ENCODE measurements around the gene LINS1. TPM values are rescaled to one million over a fixed set of nuclear protein-coding genes. Genes with fewer than 3 reads are reported as not detected.

LINS1 gene
- total and polyA plus RNA-seq, 11 donors, result 3.1 to 11.8 (median 8.1) TPM

DNA sequence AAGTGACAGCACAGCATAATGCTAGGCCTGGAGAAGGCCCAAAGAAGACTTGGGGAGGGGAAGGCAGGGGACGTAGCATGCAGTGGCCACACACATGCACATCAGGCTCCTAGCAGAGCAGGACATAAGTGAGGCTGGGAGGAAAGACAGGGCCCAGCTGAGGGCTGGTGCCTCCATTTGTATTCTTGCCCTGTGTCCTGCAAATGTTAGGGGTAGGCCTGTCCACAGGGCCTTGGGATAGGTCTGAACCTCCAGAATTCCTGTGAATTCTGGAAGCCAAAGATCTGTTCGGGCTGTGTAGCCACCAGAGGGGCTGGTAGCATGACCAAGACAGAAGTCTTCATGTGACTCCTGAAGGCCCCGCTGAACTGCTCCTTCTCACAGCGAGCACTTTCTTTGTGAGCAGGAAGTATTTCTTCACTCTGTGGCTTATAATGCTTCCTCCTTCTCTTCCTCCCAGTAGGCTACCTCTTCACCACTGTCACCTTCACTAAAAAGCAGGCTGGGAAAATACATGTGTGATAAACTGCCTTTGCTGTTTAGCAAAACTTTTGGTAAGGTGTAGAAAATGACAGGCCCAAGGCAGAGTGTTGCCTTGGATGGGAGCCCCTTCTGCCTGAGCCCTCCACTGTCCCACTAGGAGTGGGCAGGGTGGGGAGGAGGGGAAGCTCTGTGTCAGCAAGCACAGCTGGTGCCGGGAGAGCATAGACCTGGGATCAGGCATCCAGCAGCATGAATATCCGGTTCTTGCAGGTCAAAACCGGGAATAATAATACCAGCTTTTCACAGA lies 81.7 kb downstream of the LINS1 start:
- 62 to 77% (median 68%) methylated on average over 6 to 7 of the region's 7 CpGs for WGBS, 4 donors
- DNase-seq (no peak), ATAC-seq (peak in 2 of 4 donors; percentile 62 to 79)
- H3K9me3 ChIP-seq, result peaks cover 0 to 10% (median 0%) of the 10 kb centered on the region in 12 donors
- TF ChIP-seq POLR2A (IDR thresholded peaks at IDR 0.05) (no peak), CTCF (IDR thresholded peaks at IDR 0.05) (no peak)
- peaks cover 0 to 35% (median 0%) of the 10 kb centered on the region in 12 donors for H3K4me1 ChIP-seq
- peak overlapping the region in 1 of 12 donors; percentile 59 for H3K27ac ChIP-seq
- no peaks in the 10 kb centered on the region for H3K36me3 ChIP-seq
- H3K27me3 ChIP-seq, result no peaks in the 10 kb centered on the region
- H3K4me3 ChIP-seq, result no peak overlapping the region
- intact Hi-C loops (cut with DNase I), result no loop called here

DNA sequence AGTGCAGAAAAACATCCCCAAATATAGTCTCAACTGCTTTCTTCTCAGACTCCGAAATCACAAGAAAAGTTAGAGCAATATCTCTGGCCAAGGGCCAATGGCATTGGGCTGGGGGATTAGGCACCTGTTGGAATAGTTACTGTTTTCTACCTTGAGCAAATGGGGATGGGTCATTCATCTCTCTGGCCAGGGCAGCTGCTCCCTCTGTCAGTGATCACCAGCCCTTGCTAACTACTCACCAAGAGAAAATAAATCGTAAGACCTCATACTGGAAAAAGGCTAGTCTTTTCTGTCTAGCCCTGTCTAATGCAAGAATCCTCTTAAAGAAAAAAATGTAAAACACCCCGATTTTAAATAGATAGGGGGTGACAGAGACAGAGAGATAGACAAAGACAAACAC lies 84.1 kb downstream of the LINS1 start:
- no peak for TF ChIP-seq POLR2A (IDR thresholded peaks at IDR 0.05)
- TF ChIP-seq CTCF (IDR thresholded peaks at IDR 0.05), result no peak
- Histone ChIP-seq H3K4me1 (peaks cover 0 to 35% (median 0%) of the 10 kb centered on the region in 12 donors), H3K36me3 (no peaks in the 10 kb centered on the region), H3K27ac (no peak overlapping the region), H3K9me3 (peaks cover 0 to 3% (median 0%) of the 10 kb centered on the region in 12 donors), H3K27me3 (no peaks in the 10 kb centered on the region), H3K4me3 (no peak overlapping the region)
- intact Hi-C loops (cut with DNase I), result no loop called here
- DNase-seq (no peak), ATAC-seq (no peak)
- 67 to 75% (median 70%) methylated on average over 3 of the region's 3 CpGs for WGBS, 4 donors

Other genes with a start within 250 kb of the LINS1 start
- gene CERS3, start 73.2 kb downstream of the LINS1 start, total RNA-seq, result not detected
- not detected for gene CERS3, start 73.2 kb downstream of the LINS1 start, polyA plus RNA-seq
- gene ASB7, start 405 bp upstream of the LINS1 start, total RNA-seq, result 1 to 10 TPM; 4.9 to 6.9 (median 6.6) TPM
- 1 to 10 TPM; 2.3 to 5.4 TPM for gene ASB7, start 405 bp upstream of the LINS1 start, polyA plus RNA-seq